ENCODE measurements around the gene SBF2. TPM values are rescaled to one million over a fixed set of nuclear protein-coding genes. Genes with fewer than 3 reads are reported as not detected.

SBF2 gene
- total RNA-seq, 2 experiments from 2014 or later: 14.2 to 15.2 TPM

DNA sequence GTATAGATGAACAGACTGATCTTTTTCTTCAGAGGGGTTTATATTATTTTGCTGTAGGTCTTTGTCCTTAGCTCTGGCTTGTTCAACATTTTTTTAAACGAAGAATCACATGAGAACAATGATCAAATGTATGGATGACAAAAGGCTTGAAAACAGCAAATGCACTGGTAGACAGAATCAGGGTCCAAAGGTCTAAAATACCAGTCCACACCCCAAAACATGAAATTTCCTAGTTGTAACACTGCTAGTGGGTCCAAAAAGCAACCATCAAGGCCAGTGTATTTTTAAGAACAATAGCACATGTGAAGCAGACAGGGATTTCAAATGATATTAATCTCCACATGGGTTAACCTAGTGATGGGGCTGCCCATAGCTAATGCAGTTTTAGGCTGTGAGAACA is 468.1 kb downstream of the SBF2 start:
- Mint-ChIP-seq H3K9me3 (no peaks in the 10 kb centered on the region), H3K27ac (no peak overlapping the region), H3K36me3 (ENCODE audit: low read depth) (peaks cover 4% of the 10 kb centered on the region), H3K4me1 (ENCODE audit: low read depth) (no peaks in the 10 kb centered on the region), H3K27me3 (no peaks in the 10 kb centered on the region), H3K4me3 (no peak overlapping the region)
- Histone ChIP-seq H3K27ac (ENCODE audit: low read depth in 1 of 2, low read length in 2 of 2) (no peak overlapping the region), H3K36me3 (ENCODE audit: insufficient read depth, low read length) (no peaks in the 10 kb centered on the region), H3K27me3 (ENCODE audit: control insufficient read depth in 1 of 2, insufficient read depth in 2 of 2, low read length in 2 of 2) (no peaks in the 10 kb centered on the region), H3K9me3 (ENCODE audit: control insufficient read depth in 1 of 2, insufficient read depth in 1 of 2, low read length in 2 of 2) (no peaks in the 10 kb centered on the region), H3K4me1 (ENCODE audit: insufficient read depth, low read length) (no peaks in the 10 kb centered on the region), H3K4me3 (ENCODE audit: low read length) (no peak overlapping the region)
- intact Hi-C loops (cut with DNase I, micrococcal nuclease): no loop called here
- ChIA-PET CTCF (no interaction called here), POLR2A (no interaction called here)
- ATAC-seq (ENCODE audit: poor library complexity): no peak
- no peak for DNase-seq
- TF ChIP-seq, protein P1, sequence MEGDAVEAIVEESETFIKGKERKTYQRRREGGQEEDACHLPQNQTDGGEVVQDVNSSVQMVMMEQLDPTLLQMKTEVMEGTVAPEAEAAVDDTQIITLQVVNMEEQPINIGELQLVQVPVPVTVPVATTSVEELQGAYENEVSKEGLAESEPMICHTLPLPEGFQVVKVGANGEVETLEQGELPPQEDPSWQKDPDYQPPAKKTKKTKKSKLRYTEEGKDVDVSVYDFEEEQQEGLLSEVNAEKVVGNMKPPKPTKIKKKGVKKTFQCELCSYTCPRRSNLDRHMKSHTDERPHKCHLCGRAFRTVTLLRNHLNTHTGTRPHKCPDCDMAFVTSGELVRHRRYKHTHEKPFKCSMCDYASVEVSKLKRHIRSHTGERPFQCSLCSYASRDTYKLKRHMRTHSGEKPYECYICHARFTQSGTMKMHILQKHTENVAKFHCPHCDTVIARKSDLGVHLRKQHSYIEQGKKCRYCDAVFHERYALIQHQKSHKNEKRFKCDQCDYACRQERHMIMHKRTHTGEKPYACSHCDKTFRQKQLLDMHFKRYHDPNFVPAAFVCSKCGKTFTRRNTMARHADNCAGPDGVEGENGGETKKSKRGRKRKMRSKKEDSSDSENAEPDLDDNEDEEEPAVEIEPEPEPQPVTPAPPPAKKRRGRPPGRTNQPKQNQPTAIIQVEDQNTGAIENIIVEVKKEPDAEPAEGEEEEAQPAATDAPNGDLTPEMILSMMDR (IDR thresholded peaks at IDR 0.05): no peak

DNA sequence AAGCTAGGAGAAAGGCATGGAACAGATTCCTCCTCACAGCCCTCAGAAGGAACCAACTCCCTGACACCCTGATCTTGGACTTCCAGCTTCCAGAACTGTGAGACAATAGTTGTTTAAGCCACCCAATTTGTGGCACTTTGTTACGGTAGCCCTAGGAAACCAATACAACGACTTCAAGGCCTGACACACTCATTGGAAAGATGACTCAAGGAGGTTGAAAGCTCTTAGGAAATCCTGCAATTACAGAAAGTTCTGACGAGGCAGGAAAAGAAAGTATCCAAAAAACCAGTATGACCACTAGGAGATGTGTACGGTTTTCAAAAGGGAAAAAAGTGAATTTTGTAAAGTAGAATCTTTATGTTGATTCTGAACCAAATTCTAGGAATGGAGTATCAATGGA is 468.7 kb downstream of the SBF2 start:
- Histone ChIP-seq H3K4me3 (ENCODE audit: low read length) (no peak overlapping the region), H3K27ac (ENCODE audit: low read depth in 1 of 2, low read length in 2 of 2) (no peak overlapping the region), H3K9me3 (ENCODE audit: control insufficient read depth in 1 of 2, insufficient read depth in 1 of 2, low read length in 2 of 2) (no peaks in the 10 kb centered on the region), H3K36me3 (ENCODE audit: insufficient read depth, low read length) (no peaks in the 10 kb centered on the region), H3K27me3 (ENCODE audit: control insufficient read depth in 1 of 2, insufficient read depth in 2 of 2, low read length in 2 of 2) (no peaks in the 10 kb centered on the region), H3K4me1 (ENCODE audit: insufficient read depth, low read length) (no peaks in the 10 kb centered on the region)
- ChIA-PET POLR2A (no interaction called here), CTCF (no interaction called here)
- Mint-ChIP-seq H3K4me3 (no peak overlapping the region), H3K4me1 (ENCODE audit: low read depth) (no peaks in the 10 kb centered on the region), H3K27ac (no peak overlapping the region), H3K9me3 (no peaks in the 10 kb centered on the region), H3K36me3 (ENCODE audit: low read depth) (peaks cover 4% of the 10 kb centered on the region), H3K27me3 (no peaks in the 10 kb centered on the region)
- TF ChIP-seq, protein P1 (IDR thresholded peaks at IDR 0.05): no peak
- intact Hi-C loops (cut with DNase I, micrococcal nuclease): no loop called here
- no peak for ATAC-seq (ENCODE audit: poor library complexity)
- no peak for DNase-seq

DNA sequence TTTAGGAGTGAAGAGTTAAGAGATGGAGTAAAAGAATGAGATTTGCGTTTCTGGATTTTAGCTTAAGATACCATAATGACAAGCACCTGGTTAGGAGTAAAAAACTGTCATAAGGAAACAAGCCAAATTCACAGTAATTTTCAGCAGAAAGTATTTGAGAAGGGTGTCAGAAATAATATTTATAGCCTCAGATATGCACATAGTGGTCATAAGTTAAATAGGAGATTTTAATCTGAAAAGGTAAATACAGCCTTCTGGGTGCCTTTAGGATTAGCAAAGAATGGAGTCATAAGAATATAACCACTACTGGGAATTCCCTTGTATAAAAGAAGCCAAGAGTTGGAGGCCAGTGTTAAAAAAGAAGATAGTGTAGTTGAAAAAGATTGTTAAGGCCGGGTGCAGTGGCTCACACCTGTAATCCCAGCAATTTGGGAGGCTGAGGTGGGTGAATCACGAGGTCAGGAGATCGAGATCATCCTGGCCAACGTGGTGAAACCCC is 470.1 kb downstream of the SBF2 start:
- H3K27ac Mint-ChIP-seq: no peak overlapping the region
- no peaks in the 10 kb centered on the region for H3K4me1 Mint-ChIP-seq (ENCODE audit: low read depth)

More for the DNA sequence above, 470.1 kb downstream of the SBF2 start:
- H3K9me3 ChIP-seq (ENCODE audit: control insufficient read depth in 1 of 2, insufficient read depth in 1 of 2, low read length in 2 of 2): no peaks in the 10 kb centered on the region
- no peak overlapping the region for H3K4me3 Mint-ChIP-seq
- intact Hi-C loops (cut with DNase I, micrococcal nuclease): no loop called here
- no peaks in the 10 kb centered on the region for H3K27me3 Mint-ChIP-seq
- ATAC-seq (ENCODE audit: poor library complexity) (no peak), DNase-seq (no peak)
- TF ChIP-seq, protein P1 (IDR thresholded peaks at IDR 0.05): no peak
- no peak overlapping the region for H3K27ac ChIP-seq (ENCODE audit: low read depth in 1 of 2, low read length in 2 of 2)
- H3K4me3 ChIP-seq (ENCODE audit: low read length): no peak overlapping the region
- ChIA-PET CTCF (no interaction called here), POLR2A (no interaction called here)
- no peaks in the 10 kb centered on the region for H3K36me3 ChIP-seq (ENCODE audit: insufficient read depth, low read length)
- H3K27me3 ChIP-seq (ENCODE audit: control insufficient read depth in 1 of 2, insufficient read depth in 2 of 2, low read length in 2 of 2): no peaks in the 10 kb centered on the region
- H3K9me3 Mint-ChIP-seq: no peaks in the 10 kb centered on the region
- H3K4me1 ChIP-seq (ENCODE audit: insufficient read depth, low read length): no peaks in the 10 kb centered on the region
- no peaks in the 10 kb centered on the region for H3K36me3 Mint-ChIP-seq (ENCODE audit: low read depth)
